HG02588 (cell line): ENCODE measurements around the gene ZNF580.

ENCODE experiments used
- ATAC-seq: cut with Tn5 transposase; IDR thresholded peaks from one replicate; pipeline ENCODE4 v1.9.1; 2021; ENCODE audit warnings: mild to moderate bottlenecking, moderate library complexity; ENCODE audit not compliant: unreplicated experiment

The ZNF580 gene

DNA sequence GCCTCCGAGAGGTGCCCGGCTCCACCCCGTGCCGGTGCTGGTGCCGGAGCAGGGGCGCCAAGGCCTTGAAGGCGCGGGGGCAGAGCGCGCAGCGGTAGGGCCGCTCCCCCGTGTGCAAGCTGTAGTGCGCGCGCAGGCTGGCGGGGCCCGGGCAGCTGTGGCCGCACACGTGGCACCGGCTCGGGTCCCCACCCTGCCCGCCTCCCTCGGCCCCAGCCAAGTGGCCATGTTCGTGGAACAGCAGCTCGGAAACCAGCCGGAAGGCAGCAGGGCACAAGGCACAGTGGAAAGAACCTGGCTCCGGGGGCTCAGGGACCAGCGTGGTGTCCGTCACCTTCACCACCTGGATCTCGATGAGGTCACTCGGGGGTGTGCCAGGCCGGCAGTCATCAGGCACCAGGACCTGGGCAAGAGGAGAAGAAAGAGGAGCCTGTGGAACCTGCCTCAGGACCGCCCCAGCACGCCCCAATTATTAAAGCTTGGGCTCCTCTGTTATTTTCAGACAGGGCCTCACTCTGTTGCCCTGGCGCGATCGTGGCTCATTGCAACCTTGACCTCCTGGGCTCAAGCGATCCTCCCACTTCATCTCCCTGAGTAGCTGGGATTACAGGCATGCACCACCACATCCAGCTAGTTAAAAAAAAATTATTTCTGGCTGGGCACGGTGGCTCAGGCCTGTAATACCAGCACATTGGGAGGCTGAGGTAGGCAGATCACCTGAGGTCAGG lies 18.4 kb upstream of the ZNF580 start:
- ATAC-seq: no peak

- ATAC-seq: no peak
Observed at GRCh38 chr19:55623130-55623529, 17.7 kb upstream of the ZNF580 start.

- ATAC-seq: no peak
Observed at GRCh38 chr19:55623561-55623960, 17.2 kb upstream of the ZNF580 start.

DNA sequence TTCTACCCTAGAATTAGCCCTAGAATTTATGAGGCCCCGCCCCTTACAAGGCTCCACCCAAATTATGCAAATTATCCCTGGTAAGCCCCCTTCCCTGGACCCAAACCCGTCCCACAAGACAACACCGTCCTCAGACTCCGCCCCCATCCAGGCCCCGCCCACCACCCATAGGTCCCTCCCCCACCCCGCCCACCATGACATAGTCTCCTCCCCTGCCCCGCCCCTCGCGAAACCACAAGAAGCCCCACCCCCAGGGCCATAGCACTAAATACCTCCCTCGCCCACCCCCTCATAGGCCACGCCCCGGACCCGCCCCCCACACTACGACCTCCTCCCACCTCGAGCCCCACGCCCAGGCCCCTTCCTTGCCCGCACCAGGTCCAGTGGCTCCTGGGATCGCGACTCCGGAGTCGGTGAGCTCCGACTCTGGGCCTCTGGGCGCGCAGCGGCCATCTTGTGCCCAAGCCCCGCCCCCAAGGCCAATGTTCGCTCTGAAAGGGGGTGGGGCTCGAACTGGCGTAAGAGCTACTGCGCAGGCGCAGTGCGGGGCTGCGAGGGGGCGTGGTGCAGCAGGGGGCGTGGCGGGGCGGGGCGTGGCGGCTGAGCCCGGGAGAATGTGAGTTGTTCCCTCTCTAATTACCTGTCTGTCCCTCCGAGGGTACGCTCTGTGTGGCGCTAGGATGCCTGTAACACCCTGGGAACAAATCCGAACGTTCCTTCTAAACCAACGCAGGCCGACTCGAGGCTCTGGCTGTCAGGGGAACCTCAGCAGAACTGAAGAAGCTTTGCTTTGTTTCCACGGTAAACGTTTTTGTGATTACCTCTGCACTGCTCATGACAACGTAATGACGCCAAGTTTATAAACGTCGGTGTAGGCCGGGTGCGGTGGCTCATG lies 16.4 kb upstream of the ZNF580 start, which contains the start of gene ZNF784:
ZNF784 (minus strand) TSS at position 458 of the 895 bp plus-strand sequence; CDS start at position 453, 5 bp downstream.
- ATAC-seq: peak; percentile 64

- ATAC-seq: no peak
Observed at GRCh38 chr19:55625004-55625326, 15.8 kb upstream of the ZNF580 start.

DNA sequence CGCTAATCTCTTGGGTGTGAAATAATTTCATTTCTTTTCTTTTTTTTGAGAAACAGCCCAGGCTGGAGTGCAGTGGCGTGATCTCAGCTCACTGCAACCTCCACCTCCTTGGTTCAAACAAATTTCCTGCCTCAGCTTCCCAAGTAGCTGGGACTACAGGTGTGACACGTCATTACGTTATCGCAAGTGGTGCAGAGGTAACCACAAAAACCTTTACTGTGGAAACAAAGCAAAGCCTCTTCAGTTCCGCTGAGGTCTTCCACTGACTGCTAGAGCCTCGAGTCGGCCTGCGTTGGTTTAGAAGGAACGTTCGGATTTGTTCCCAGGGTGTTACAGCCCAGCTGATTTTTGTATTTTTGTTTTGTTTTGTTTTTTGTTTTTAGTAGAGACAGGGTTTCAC lies 14.5 kb upstream of the ZNF580 start:
- no peak for ATAC-seq

- no peak for ATAC-seq
Observed at GRCh38 chr19:55632463-55632834, 8.4 kb upstream of the ZNF580 start.

GRCh38 chr19:55633861-55634260 lies 6.9 kb upstream of the ZNF580 start:
- ATAC-seq: no peak

DNA sequence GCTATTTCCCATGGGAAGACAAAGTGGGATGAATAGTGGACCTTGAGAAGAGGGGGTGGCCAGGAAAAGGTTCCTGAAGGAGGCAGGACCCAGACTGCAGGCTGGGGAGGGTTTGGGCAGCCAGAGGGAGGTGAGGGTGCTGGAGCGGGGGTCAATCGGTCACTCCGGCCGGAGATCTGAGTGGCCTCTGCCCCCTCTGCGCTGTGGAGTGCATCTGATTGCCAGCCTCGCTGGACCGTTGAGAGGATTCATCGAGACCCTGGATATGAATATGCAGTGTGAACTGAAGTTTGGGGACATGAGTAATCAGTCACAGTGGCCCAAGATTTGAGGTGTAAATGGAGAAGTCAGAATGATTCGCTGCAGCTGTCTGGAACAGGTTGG lies 5.5 kb upstream of the ZNF580 start:
- no peak for ATAC-seq

- no peak for ATAC-seq
Observed at GRCh38 chr19:55635856-55636440, 4.9 kb upstream of the ZNF580 start.

GRCh38 chr19:55636723-55637122 lies 4.1 kb upstream of the ZNF580 start:
- no peak for ATAC-seq

- no peak for ATAC-seq
Observed at GRCh38 chr19:55637534-55637933, 3.3 kb upstream of the ZNF580 start.

DNA sequence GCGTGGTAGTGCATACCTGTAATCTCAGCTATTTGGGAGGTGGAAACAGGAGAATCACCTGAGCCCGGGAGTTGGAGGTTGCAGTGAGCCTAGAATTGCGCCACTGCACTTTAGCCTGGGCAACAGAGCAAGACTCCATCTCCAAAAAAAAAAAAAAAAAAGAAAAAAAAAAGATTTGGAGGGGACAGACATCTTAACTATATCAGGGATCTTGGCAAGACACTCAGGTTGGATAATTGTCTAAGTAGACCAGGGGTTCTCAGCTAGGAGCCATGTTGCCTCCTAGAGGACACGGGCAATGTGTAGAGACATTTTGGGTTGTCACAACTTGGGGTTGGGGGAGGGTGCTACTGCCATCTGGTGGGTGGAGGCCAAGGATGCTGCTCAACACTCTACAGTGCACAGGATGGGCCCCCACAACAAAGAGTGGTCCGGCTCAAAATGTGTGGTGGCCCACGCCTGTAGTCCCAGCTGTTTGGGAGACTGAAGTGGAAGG lies 1.9 kb upstream of the ZNF580 start:
- no peak for ATAC-seq

DNA sequence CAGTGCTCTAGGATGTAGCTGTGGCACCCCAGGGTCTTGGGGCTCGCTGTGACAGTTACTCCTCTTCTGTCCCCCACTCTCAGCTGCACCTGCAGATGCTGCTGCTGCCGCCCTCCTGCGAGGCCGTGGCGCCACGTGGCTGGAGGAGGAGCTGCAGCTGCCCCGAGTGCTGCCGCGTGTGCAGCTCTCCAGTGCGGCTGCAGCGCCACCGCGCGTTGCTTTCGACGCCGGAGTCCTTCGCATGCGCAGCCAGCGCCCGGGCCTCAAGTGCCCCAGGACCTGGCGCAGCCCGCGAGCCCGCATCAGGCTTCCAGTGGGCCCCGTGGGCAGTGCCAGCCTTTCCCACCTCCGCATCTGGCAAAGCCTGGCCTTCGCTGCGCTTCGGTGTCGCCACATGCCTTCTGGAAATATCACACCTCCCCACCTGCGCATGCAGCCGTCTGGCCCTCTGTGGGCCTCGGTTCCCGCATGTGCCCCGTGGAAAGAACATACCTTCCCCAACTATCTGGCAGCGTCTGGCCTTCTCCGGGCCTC lies 692 bp upstream of the ZNF580 start:
- ATAC-seq: no peak

- ATAC-seq: no peak
Observed at GRCh38 chr19:55641426-55642152, 787 bp downstream of the ZNF580 start.

- no peak for ATAC-seq
Observed at GRCh38 chr19:55642153-55643002, 1.6 kb downstream of the ZNF580 start.

GRCh38 chr19:55643003-55643886 lies 2.4 kb downstream of the ZNF580 start, which contains the start of gene ZNF581:
Gene ZNF581, plus strand, starts transcription at chr19:55643649. Its CDS starts 923 bp downstream, at chr19:55644572.
- no peak for ATAC-seq

- no peak for ATAC-seq
Observed at GRCh38 chr19:55643887-55644176, 3.0 kb downstream of the ZNF580 start.
